K562 (cell line): ENCODE results near the gene ZMYND19. TPM values are rescaled to one million over a fixed set of nuclear protein-coding genes. Genes with fewer than 3 reads are reported as not detected.

Source experiments
- ATAC-seq: fragments of 200-7000 bp; cut with Tn5 transposase; 3 replicates; pipeline ENCODE4 v1.9.1; 2020; ENCODE audit warnings: moderate library complexity
- BruUV-seq: library from RNA; stranded (reverse); fragments of 400-500 nt; replicated peaks from 2 replicates; lab custom pipeline; 2021; lab: Mats Ljungman, UMichigan
- CTCF ChIA-PET: fragments of 300-600 bp; formaldehyde crosslinking; extraction: SDS; loops from one replicate; lab custom pipeline; 2021; ENCODE audit warnings: low intra/inter-chr PET ratio; lab: Yijun Ruan, JAX
- POLR2A ChIA-PET: fragments of 300-600, 350-650 bp; sonication (Branson Sonifier 250); formaldehyde crosslinking; extraction: SDS; loops from one replicate; lab custom pipeline; 2021; ENCODE audit warnings: antibody characterized with exemption, inconsistent platforms; lab: Yijun Ruan, JAX
- DNase-seq, 4 experiments: peaks; one replicate each; pipeline versions ENCODE4 v3.0.0 to v3.0.0-alpha.2; 2011 to 2018; ENCODE audit warnings: low spot score in 3 of 4, mixed read lengths in 3 of 4; ENCODE audit errors: extremely low read depth in 1 of 4
- FAIRE-seq: peaks from 2 replicates; lab custom pipeline; 2011; peaks lifted over from hg19 to GRCh38; lab: Jason Lieb, UNC
- H2AFZ ChIP-seq: 2 replicates; pipeline ENCODE4 v1.6.0; 2011; ENCODE audit warnings: low read depth, low read length, control low read depth, inconsistent platforms
- H3K27ac ChIP-seq: fragments of 200-600 bp; 3 replicates; pipeline ENCODE4 v1.8.0; 2011; ENCODE audit warnings: low read depth, mild to moderate bottlenecking, control low read depth, inconsistent platforms, low read length, moderate library complexity, mixed read lengths; ENCODE audit errors: extremely low read depth
- H3K27me3 ChIP-seq, 2 experiments: fragments of 300-600 bp in 1 of 2; 2 replicates in 1 of 2; 3 replicates in 1 of 2; pipeline versions ENCODE4 v1.6.0 to v1.8.0; 2011; ENCODE audit warnings: inconsistent platforms in 2 of 2, low read length in 2 of 2, mild to moderate bottlenecking in 1 of 2, mixed read lengths in 1 of 2, moderate library complexity in 1 of 2; ENCODE audit not compliant: control insufficient read depth in 2 of 2, insufficient read depth in 2 of 2
- H3K36me3 ChIP-seq: fragments of 300-600 bp; 3 replicates; pipeline ENCODE4 v1.8.0; 2011; ENCODE audit warnings: mild to moderate bottlenecking, low read length, inconsistent platforms; ENCODE audit not compliant: control insufficient read depth, insufficient read depth
- H3K4me1 ChIP-seq, 2 experiments: fragments of 200-600 bp in 1 of 2; replicated peaks in 1 of 2; 2 replicates in 1 of 2; 3 replicates in 1 of 2; pipeline versions ENCODE4 v1.5.1 to v1.8.0; 2011; ENCODE audit warnings: inconsistent platforms in 2 of 2, low read length in 2 of 2, mild to moderate bottlenecking in 1 of 2, mixed read lengths in 1 of 2, moderate library complexity in 1 of 2; ENCODE audit not compliant: control insufficient read depth in 2 of 2, insufficient read depth in 2 of 2
- H3K4me2 ChIP-seq: 2 replicates; pipeline ENCODE4 v1.6.1; 2011; ENCODE audit warnings: low read length, control low read depth, inconsistent platforms, mixed read lengths; ENCODE audit not compliant: insufficient read depth
- H3K4me3 ChIP-seq: fragments of 200-600 bp; sonication (generic), shearing (Covaris generic); 2 replicates; pipeline ENCODE4 v1.5.1; 2016; ENCODE audit warnings: control low read depth, inconsistent platforms
- H3K79me2 ChIP-seq: fragments of 200-600 bp; 3 replicates; pipeline ENCODE4 v1.8.0; 2011; ENCODE audit warnings: low read length, inconsistent platforms; ENCODE audit not compliant: control insufficient read depth, insufficient read depth
- H3K9ac ChIP-seq, 2 experiments: 2 replicates each; pipeline versions ENCODE4 v1.6.0 to v1.6.1; 2011; ENCODE audit warnings: low read depth in 2 of 2, low read length in 2 of 2, control low read depth in 1 of 2, inconsistent platforms in 1 of 2, mild to moderate bottlenecking in 1 of 2, mixed read lengths in 1 of 2; ENCODE audit not compliant: insufficient read depth in 1 of 2
- H3K9me1 ChIP-seq: one replicate; pipeline ENCODE4 v1.6.0; 2011; ENCODE audit warnings: inconsistent platforms, mild to moderate bottlenecking, low read length, moderate library complexity; ENCODE audit not compliant: control insufficient read depth, insufficient read depth
- H3K9me3 ChIP-seq: replicated peaks from 2 replicates; pipeline ENCODE4 v1.5.1; 2011; ENCODE audit warnings: low read depth, low read length, inconsistent platforms; ENCODE audit not compliant: control insufficient read depth, insufficient read depth
- H4K20me1 ChIP-seq: replicated peaks from 2 replicates; pipeline ENCODE4 v1.6.1; 2011; ENCODE audit warnings: low read length, inconsistent platforms, mixed read lengths; ENCODE audit not compliant: control insufficient read depth, insufficient read depth
- ESRRB ChIP-seq: fragments of 250-450 bp; sonication (Bioruptor Pico); IDR thresholded peaks from 2 replicates; pipeline ENCODE4 v1.5.0; 2020; ENCODE audit warnings: mild to moderate bottlenecking, moderate library complexity, borderline replicate concordance
- HOMEZ ChIP-seq: fragments of 250-450 bp; sonication (Bioruptor Pico); IDR thresholded peaks from 2 replicates; pipeline ENCODE4 v1.4.0; 2020; ENCODE audit warnings: mild to moderate bottlenecking, moderate library complexity
- MIER1 ChIP-seq: fragments of 450-650 bp; IDR thresholded peaks from 2 replicates; pipeline ENCODE4 v1.6.1; 2016; ENCODE audit warnings: antibody characterized with exemption, mild to moderate bottlenecking, low read depth
- MXI1 ChIP-seq: IDR thresholded peaks from 2 replicates; pipeline ENCODE4 v1.6.1; 2011; ENCODE audit warnings: low read depth, mild to moderate bottlenecking, improper control_type of control experiment, low read length
- RUNX1 ChIP-seq: sonication (generic); IDR thresholded peaks from 2 replicates; pipeline ENCODE4 v1.6.1; 2016; ENCODE audit warnings: antibody characterized with exemption, low read depth
- TFAP4 ChIP-seq: sonication (generic); formaldehyde crosslinking; IDR thresholded peaks from 2 replicates; pipeline ENCODE4 v1.8.0; 2022; ENCODE audit warnings: missing genetic modification reagents, mild to moderate bottlenecking, moderate library complexity, borderline replicate concordance
- ZNF121 ChIP-seq: sonication (generic); formaldehyde crosslinking; conservative IDR thresholded peaks from 2 replicates; pipeline ENCODE4 v1.8.0; 2022; ENCODE audit warnings: missing genetic modification reagents
- ZNF184 ChIP-seq: sonication (generic); formaldehyde crosslinking; IDR thresholded peaks from 2 replicates; pipeline ENCODE4 v1.5.0; 2020; ENCODE audit warnings: missing genetic modification reagents
- WGBS: fragments of 100-300 bp; shearing (Covaris generic); methylation state at CpG from one replicate; pipeline ENCODE4 v1.1.6; 2016; ENCODE audit warnings: low coverage, mixed read lengths; ENCODE audit not compliant: insufficient coverage; ENCODE audit errors: missing lambda C conversion rate; 5-methylcytosine and 5-hydroxymethylcytosine counted together
- in situ Hi-C: fragments of 300-500 bp; cut with MboI; formaldehyde crosslinking; loops from 4 replicates; pipeline ENCODE4 v1.15.0; 2018; ENCODE audit warnings: inconsistent platforms, mixed read lengths
- intact Hi-C: fragments of 100-400 bp; cut with micrococcal nuclease; formaldehyde crosslinking; loops from 2 replicates; pipeline ENCODE4 v1.14.2; 2022
- polyA plus RNA-seq, 8 experiments: library from polyadenylated mRNA; depleted of rRNA in 4 of 8; stranded (reverse) in 5 of 8; unstranded in 3 of 8; fragments of >200 nt; fragmentation: Nextera tagmentation in 2 of 8; fragmentation: Illumina TruSeq in 1 of 8; extraction: Ambion mirVana in 2 of 8; extraction: Trizol in 1 of 8; gene quantifications; 2 replicates each; pipeline versions ENCODE4 v1.2.1 to v1.2.3, GENCODE V29; 2011 to 2014; ENCODE audit warnings: inconsistent platforms in 1 of 8, missing spikeins in 1 of 8
- total RNA-seq, 7 experiments: library from RNA; depleted of rRNA in 6 of 7; stranded (reverse); fragments of >200 nt in 6 of 7; fragmentation: Illumina TruSeq in 2 of 7; extraction: Trizol in 2 of 7; gene quantifications; 2 replicates each; pipeline versions ENCODE4 v1.2.1 to v1.2.3, GENCODE V29; 2011 to 2021; ENCODE audit warnings: low replicate concordance in 1 of 7

Gene ZMYND19
- total and polyA plus RNA-seq, 9 of the 15 experiments (the other 6 are each of a cell fraction or from before 2014, with no cell fraction given) = 1.0 to 86.7 (median 44.0) TPM

DNA sequence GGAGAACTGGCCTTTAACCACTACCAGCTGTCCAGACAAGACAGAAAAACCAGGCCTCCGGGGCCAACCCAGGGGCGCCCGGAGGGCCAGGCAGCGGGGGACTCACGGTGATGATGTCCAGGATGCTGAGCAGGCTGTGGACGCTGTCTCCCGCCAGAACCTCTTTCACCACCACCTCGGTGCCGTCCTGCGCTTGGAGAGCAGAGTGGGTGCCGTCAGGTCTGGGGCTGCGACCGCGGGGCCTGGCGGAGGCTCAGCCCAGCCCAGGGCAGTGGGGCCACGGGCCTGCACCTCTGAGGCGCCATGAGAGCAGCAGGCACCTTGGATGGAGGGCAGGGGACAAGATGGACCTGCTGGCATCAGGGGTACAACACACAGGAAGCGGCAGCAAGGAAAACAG, 49.8 kb downstream of the ZMYND19 start:
- Histone ChIP-seq H3K4me3 (no peak overlapping the region), H3K9me3 (no peaks in the 10 kb centered on the region), H3K27me3 (peaks cover 0 to 5% of the 10 kb centered on the region in 2 experiments; a peak in 1 of 5 replicates), H4K20me1 (no peaks in the 10 kb centered on the region), H3K9me1 (no peaks in the 10 kb centered on the region), H3K4me1 (peaks cover 3 to 44% of the 10 kb centered on the region in 2 experiments; a peak in 4 of 5 replicates), H3K4me2 (no peak overlapping the region), H3K36me3 (no peaks in the 10 kb centered on the region), H3K27ac (no peak overlapping the region), H3K9ac (no peak overlapping the region), H3K79me2 (no peaks in the 10 kb centered on the region), H2AFZ (no peak overlapping the region)
- 72% methylated on average over 18 of the region's 18 CpGs for WGBS
- in situ Hi-C loops (no loop called here), intact Hi-C loops (no loop called here)
- DNase-seq (no peak), FAIRE-seq (no peak), ATAC-seq (no peak)
- POLR2A ChIA-PET = interaction anchor here (1.1 kb wide), 1 partner anchor 11 kb away, joined by 3 read pairs; the partner anchor contains the start of gene MRPL41
- BruUV-seq = no TSS peak
- CTCF ChIA-PET = no interaction called here
- no peak for TF ChIP-seq HOMEZ (CRISPR knock-in tag)
- no peak for TF ChIP-seq MIER1
- no peak for TF ChIP-seq RUNX1
- no peak for TF ChIP-seq ZNF121
- no peak for TF ChIP-seq MXI1
- no peak for TF ChIP-seq ZNF184 (CRISPR knock-in tag)
- TF ChIP-seq ESRRB (CRISPR knock-in tag) = no peak
- no peak for TF ChIP-seq TFAP4 (CRISPR knock-in tag)
